ENCODE data around the gene SEMA3B. TPM values are rescaled to one million over a fixed set of nuclear protein-coding genes. Genes with fewer than 3 reads are reported as not detected.
"Not testable (repeated sequence)": the region's sequence is repeated elsewhere in the genome, so short reads cannot be mapped to it uniquely, and the experiment has no call there.

SEMA3B gene
- total RNA-seq, 6 donors from 2014 or later, result 98.3 to 242 (median 122) TPM

DNA sequence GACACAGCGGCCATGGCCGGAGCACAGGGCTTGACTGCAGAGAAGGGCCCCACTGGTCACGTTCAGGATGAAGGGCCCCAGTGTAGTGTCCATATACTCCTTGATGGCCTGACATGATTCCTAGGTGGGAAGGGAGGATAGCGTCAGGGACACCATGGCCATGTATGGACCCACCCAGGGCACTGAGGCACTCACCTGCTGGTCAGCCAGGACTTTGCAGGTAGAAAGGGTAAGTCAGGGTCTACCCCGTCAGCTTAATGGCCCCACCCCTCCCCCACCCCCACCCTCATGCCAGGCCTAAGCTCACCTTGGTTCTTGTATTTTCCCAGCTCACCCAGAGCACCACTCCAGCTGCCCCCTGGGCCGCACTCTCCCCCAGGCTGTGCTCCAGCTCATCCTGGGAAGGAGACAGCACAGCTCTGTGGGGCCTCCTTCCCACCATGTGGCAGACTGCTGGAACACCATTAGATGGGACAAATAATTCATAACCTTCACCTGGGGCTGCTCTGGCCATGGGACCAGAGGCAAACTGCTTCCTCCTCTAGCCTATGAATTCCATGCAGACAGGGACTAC, 31.8 kb downstream of the SEMA3B start:
- DNase-seq (no peak), ATAC-seq (ENCODE audit: low FRiP score in 2 of 2) (no peak)
- Histone ChIP-seq H3K4me1 (peaks cover 41 to 55% (median 52%) of the 10 kb centered on the region in 4 donors), H3K4me3 (peak overlapping the region in 1 of 4 donors; percentile 86), H3K36me3 (peaks cover 0 to 13% (median 2%) of the 10 kb centered on the region in 4 donors), H3K9me3 (no peaks in the 10 kb centered on the region), H3K27me3 (no peaks in the 10 kb centered on the region), H3K27ac (peak overlapping the region; percentile 85 to 93 (median 92))
- WGBS, 2 donors, result 82 to 89% methylated on average over 4 to 6 of the region's 6 CpGs
- no peak for TF ChIP-seq POLR2A (IDR thresholded peaks at IDR 0.05)
- TF ChIP-seq, protein P1, sequence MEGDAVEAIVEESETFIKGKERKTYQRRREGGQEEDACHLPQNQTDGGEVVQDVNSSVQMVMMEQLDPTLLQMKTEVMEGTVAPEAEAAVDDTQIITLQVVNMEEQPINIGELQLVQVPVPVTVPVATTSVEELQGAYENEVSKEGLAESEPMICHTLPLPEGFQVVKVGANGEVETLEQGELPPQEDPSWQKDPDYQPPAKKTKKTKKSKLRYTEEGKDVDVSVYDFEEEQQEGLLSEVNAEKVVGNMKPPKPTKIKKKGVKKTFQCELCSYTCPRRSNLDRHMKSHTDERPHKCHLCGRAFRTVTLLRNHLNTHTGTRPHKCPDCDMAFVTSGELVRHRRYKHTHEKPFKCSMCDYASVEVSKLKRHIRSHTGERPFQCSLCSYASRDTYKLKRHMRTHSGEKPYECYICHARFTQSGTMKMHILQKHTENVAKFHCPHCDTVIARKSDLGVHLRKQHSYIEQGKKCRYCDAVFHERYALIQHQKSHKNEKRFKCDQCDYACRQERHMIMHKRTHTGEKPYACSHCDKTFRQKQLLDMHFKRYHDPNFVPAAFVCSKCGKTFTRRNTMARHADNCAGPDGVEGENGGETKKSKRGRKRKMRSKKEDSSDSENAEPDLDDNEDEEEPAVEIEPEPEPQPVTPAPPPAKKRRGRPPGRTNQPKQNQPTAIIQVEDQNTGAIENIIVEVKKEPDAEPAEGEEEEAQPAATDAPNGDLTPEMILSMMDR (IDR thresholded peaks at IDR 0.05), result no peak
- TF ChIP-seq EP300 (IDR thresholded peaks at IDR 0.05), result no peak
- no peak for TF ChIP-seq POLR2AphosphoS5 (IDR thresholded peaks at IDR 0.05)

DNA sequence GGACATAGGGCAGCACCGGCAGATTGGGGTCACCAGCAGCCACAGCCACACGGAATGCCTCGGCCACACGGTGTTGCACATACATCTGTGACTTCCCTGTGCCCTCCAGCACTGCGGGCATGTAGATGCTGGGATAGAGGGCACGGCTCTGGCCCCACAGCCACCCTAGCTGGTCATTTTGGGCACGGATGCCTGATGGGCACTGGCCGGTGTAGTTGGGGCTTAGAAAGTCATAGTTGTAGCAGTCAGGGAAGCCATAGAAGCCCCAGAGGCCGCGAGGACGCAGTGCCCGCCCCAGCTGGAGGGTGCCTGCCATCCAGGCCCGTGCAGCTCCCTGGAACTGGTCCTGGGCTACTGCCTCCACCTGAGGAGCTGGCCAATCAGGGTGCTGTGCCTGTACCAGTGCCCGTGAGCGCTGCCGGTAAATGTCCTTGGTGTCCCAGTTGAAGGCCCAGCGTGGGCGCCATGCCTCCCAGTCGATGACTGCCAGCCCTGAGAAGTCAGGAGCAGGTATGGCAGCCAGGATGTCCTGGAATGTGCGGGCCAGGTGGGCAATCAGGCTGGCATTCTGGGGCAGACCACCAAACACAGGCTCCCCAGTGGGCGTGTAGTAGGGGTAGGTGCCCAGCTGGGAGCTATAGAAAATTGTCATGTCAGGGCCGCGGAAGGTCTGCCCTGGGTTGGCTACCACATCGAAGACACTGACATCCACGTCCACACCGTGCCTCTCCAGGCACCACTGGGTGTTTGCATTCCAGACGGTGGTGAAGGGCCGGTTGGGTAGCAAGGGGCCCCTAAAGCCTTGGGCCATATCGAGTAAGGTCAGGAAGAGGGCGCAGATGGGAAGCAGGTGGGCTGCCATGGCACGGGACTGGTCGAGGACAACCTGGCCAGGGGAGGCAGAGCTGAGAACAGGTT, 33.4 kb downstream of the SEMA3B start:
- Histone ChIP-seq H3K27me3 (no peaks in the 10 kb centered on the region), H3K27ac (peak overlapping the region; percentile 70 to 93 (median 92)), H3K9me3 (no peaks in the 10 kb centered on the region), H3K36me3 (peaks cover 0 to 16% (median 0%) of the 10 kb centered on the region in 4 donors), H3K4me3 (peak overlapping the region; percentile 28 to 86 (median 45)), H3K4me1 (peaks cover 41 to 55% (median 52%) of the 10 kb centered on the region in 4 donors)
- 70 to 82% methylated on average over 20 to 32 of the region's 32 CpGs for WGBS, 2 donors
- no peak for TF ChIP-seq POLR2AphosphoS5 (IDR thresholded peaks at IDR 0.05)
- TF ChIP-seq POLR2A (IDR thresholded peaks at IDR 0.05), result no peak
- DNase-seq, result peak in 1 of 2 donors; percentile 79
- ATAC-seq (ENCODE audit: low FRiP score in 2 of 2), result no peak

DNA sequence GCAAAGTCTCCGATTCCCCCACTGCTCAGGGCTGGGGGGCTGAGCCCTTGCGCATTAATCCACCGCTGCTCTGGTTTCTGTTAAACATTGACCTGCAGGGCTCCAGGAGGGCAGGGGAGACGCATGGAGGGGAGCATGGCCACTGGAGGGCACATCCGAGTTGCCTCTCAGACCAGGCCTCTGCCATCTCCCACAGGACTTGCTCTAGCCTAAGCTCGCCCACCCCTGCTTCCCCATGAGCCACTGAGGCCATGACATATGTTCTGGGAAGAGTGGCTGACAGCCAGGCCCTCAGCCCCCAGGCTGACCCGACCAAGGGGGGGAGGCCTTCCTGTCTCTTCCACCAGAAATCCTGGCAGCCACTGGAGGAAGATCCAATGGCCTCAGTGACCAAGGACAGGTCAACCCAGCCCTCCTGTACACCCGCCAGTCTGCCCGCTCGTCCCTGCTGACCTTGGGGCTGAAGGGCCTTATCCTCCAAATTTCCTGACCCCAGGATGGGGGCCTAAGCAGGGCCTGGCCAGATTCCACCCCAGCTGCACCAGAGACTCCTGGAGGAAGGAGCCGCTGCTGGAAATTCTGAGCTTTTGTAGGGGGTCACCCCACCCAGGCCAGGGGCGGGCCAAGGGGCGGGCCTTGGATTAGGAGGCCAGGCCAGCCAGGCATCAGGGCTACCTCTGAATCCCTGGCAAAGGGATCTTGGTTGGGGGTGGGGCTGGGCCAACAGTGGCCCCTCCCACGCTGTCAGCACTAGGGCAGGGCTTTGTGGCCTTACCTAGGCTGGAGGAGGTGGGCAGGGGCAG, 34.3 kb downstream of the SEMA3B start, which contains the start of gene HYAL1:
TSS of gene HYAL1 (minus strand) at position 562 of the 803 bp plus-strand sequence. CDS start 618 bp downstream, outside the sequence.
- peaks cover 38 to 50% (median 47%) of the 10 kb centered on the region in 4 donors for H3K4me1 ChIP-seq
- peak; percentile 79 to 87 for TF ChIP-seq POLR2AphosphoS5 (IDR thresholded peaks at IDR 0.05)
- TF ChIP-seq EP300 (IDR thresholded peaks at IDR 0.05), result peak in 1 of 4 donors; percentile 10
- TF ChIP-seq POLR2A (IDR thresholded peaks at IDR 0.05), result peak in 2 of 4 donors; percentile 59 to 81
- TF ChIP-seq, protein P1 (IDR thresholded peaks at IDR 0.05), result peak in 4 of 6 experiments; percentile 15 to 52 (median 46)
- 35 to 57% methylated on average over 5 to 11 of the region's 14 CpGs for WGBS, 2 donors
- H3K27me3 ChIP-seq, result no peaks in the 10 kb centered on the region
- ATAC-seq (ENCODE audit: low FRiP score in 2 of 2), result peak; percentile 7 to 79
- H3K36me3 ChIP-seq, result peaks cover 0 to 16% (median 0%) of the 10 kb centered on the region in 4 donors
- H3K9me3 ChIP-seq, result no peaks in the 10 kb centered on the region
- peak within 1 kb of the TSS; percentile 28 to 86 (median 45) for H3K4me3 ChIP-seq
- peak; percentile 91 to 93 for DNase-seq
- H3K27ac ChIP-seq, result peak within 1 kb of the TSS; percentile 70 to 93 (median 92)

- Histone ChIP-seq H3K4me3 (no peak overlapping the region), H3K27me3 (no peaks in the 10 kb centered on the region), H3K4me1 (peaks cover 32 to 45% (median 41%) of the 10 kb centered on the region in 4 donors), H3K9me3 (no peaks in the 10 kb centered on the region), H3K27ac (no peak overlapping the region), H3K36me3 (peaks cover 0 to 21% (median 0%) of the 10 kb centered on the region in 4 donors)
- no peak for ATAC-seq (ENCODE audit: low FRiP score in 2 of 2)
- TF ChIP-seq POLR2AphosphoS5 (IDR thresholded peaks at IDR 0.05) (no peak), EP300 (IDR thresholded peaks at IDR 0.05) (no peak), POLR2A (IDR thresholded peaks at IDR 0.05) (no peak)
- TF ChIP-seq, protein P1 (IDR thresholded peaks at IDR 0.05), result no peak
- no peak for DNase-seq
Observed at GRCh38 chr3:50304601-50305000, 35.7 kb downstream of the SEMA3B start.

DNA sequence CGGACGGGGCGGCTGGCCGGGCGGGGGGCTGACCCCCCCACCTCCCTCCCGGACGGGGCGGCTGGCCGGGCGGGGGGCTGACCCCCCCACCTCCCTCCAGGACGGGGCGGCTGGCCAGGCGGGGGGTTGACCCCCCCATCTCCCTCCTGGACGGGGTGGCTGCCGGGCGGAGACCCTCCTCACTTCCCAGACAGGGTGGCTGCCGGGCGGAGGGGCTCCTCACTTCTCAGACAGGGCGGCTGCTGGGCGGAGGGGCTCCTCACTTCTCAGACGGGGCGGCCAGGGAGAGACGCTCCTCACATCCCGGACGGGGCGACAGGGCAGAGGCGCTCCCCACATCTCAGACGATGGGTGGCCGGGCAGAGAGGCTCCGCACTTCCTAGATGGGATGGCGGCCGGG, 43.1 kb downstream of the SEMA3B start:
- peak in 1 of 2 donors; percentile 63 for DNase-seq
- not testable (repeated sequence) for H3K9me3 ChIP-seq; ATAC-seq (ENCODE audit: low FRiP score in 2 of 2); H3K27me3 ChIP-seq
- peak overlapping the region in 2 of 4 donors; percentile 31 to 50 for H3K4me3 ChIP-seq
- WGBS, 2 donors, result 84 to 100% methylated on average over 1 to 6 of the region's 32 CpGs
- peaks cover under 1 to 28% (median 8%) of the 10 kb centered on the region in 4 donors for H3K36me3 ChIP-seq
- H3K27ac ChIP-seq, result peak overlapping the region in 3 of 4 donors; percentile 79 to 87 (median 83)
- H3K4me1 ChIP-seq, result peaks cover 37 to 50% (median 43%) of the 10 kb centered on the region in 4 donors

All from upper lobe of left lung (tissue), 6 donors.